Adipose tissue (tissue), 3 donors: Measurements from ENCODE around the gene NDUFA7. TPM values are rescaled to one million over a fixed set of nuclear protein-coding genes. Genes with fewer than 3 reads are reported as not detected.
"Not testable (repeated sequence)": the region's sequence is repeated elsewhere in the genome, so short reads cannot be mapped to it uniquely, and the experiment has no call there.

Experiments
- H3K27ac ChIP-seq: one replicate; pipeline ENCODE4 v1.5.1; 2013; ENCODE audit warnings: low read depth, low read length
- WGBS, 3 donors: extraction: QIAGEN DNeasy Blood & Tissue Kit; methylation state at CpG; one replicate each; pipeline ENCODE4 v1.1.7; 2013; 5-methylcytosine and 5-hydroxymethylcytosine counted together
- polyA plus RNA-seq, 3 donors: library from polyadenylated mRNA; stranded (reverse); fragments of 200-250 nt; gene quantifications; one replicate each; pipeline ENCODE4 v1.2.3, GENCODE V29; 2013
- donor health status: healthy with polysubstance abuse.
- donor health status: Bipolar disorder and iron deficiency.
- donor health status: healthy.

NDUFA7 gene
- 100 to 1,000 TPM in 1 of 3 donors, 10 to 100 TPM in 2; 60.4 to 144 (median 76.1) TPM for polyA plus RNA-seq

- H3K27ac ChIP-seq, result no peak within 1 kb of the TSS
- WGBS, 3 donors, result 0% methylated on average over 67 to 72 of the region's 72 CpGs
Observed at GRCh38 chr19:8321067-8321985, at the start of gene NDUFA7, which contains the start of gene RPS28. NDUFA7 (minus strand) TSS chr19:8321375; CDS start chr19:8321358, 17 bp downstream. RPS28 (plus strand) TSS chr19:8321496; CDS start chr19:8321531, 35 bp downstream.

DNA sequence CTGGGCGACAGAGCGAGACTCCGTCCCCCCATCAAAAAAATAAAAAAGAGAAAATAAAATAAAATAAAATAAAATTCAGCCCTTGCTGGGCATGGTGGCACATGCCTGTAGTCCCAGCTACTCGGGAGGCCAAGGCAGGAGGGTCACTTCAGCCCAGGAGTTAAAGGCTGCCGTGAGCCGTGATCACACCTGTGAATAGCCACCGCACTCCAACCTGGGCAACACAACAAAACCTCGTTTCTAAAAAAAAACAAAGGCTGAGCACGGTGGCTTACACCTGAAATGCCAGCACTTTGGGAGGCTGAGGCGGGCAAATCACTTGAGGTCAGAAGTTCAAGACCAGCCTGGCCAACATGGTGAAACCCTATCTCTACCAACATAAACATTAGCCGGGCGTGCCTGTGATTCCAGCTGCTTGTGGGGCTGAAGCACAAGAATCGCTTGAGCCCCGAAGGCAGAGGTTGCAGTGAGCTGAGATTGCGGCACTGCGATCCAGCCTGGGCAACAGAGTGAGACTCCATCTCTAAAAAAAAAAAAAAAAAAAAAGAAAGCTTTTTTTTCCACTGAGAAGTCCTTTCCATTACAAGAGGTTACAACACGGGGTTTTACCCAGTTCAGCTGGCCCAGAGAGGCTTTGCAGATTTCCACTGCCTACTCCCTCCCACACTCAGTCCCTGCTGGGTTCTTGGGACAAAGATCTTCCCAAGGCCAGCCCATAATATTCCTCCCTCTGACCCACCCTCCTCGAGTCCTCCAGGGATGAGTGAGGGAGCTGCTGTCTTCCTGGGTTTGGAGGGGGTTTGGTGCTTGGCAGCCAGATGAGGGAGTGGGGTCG is 49.2 kb upstream of the NDUFA7 start:
- no peak overlapping the region for H3K27ac ChIP-seq
- 62 to 79% (median 68%) methylated on average over 19 of the region's 19 CpGs for WGBS, 3 donors

GRCh38 chr19:8367327-8368001 is 46.3 kb upstream of the NDUFA7 start:
- 17 to 20% (median 20%) methylated on average over 22 to 23 of the region's 23 CpGs for WGBS, 3 donors
- peak overlapping the region; percentile 63 for H3K27ac ChIP-seq

DNA sequence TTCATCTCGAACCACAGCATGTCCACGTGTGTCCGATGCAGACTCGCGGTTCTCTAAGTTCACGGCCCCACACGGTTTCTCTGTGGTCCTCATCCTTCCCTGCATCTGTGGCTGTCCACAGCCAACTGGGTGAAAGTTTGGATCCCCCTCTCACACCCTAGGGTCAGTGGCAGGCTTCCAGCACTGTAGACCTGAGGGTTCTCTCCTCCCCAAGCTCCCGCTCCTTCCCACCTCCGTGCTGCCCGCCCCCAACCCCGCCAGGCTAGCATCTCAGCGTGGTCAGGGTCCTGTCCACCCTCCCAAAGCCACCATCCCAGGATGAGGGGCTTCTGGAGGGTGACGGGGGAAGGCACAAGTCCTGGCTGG is 45.8 kb upstream of the NDUFA7 start:
- 19 to 36% (median 35%) methylated on average over 13 of the region's 13 CpGs for WGBS, 3 donors
- H3K27ac ChIP-seq, result peak overlapping the region; percentile 63

GRCh38 chr19:8366121-8366581 is 45.0 kb upstream of the NDUFA7 start:
- 80 to 90% (median 83%) methylated on average over 10 to 11 of the region's 11 CpGs for WGBS, 3 donors
- no peak overlapping the region for H3K27ac ChIP-seq

DNA sequence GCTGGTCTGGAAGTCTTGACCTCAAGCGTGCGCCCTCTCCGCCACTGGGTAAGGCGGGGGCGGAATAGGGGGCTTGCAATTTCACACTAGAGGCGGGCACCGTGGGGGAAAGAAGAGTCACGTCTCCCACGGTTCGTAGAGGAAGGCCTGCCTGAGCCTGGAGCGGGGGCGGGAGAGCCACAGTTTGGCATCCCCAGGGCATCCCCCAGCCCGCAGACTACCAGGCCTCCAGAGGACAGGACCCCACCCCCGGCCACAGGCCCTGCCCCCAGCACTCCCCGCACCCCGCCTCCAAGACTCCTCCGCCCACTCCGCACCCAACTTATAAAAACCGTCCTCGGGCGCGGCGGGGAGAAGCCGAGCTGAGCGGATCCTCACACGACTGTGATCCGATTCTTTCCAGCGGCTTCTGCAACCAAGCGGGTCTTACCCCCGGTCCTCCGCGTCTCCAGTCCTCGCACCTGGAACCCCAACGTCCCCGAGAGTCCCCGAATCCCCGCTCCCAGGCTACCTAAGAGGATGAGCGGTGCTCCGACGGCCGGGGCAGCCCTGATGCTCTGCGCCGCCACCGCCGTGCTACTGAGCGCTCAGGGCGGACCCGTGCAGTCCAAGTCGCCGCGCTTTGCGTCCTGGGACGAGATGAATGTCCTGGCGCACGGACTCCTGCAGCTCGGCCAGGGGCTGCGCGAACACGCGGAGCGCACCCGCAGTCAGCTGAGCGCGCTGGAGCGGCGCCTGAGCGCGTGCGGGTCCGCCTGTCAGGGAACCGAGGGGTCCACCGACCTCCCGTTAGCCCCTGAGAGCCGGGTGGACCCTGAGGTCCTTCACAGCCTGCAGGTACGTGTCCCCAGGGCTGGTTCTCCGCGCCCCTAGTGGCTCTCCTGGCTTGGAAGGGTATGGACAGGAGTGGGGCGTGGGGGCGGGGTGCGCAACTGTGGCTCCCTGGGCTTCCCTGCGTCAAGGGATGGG is 42.9 kb upstream of the NDUFA7 start, which contains the start of gene ANGPTL4:
Gene ANGPTL4, plus strand, starts transcription at position 353 of the 969 bp plus-strand sequence. Its CDS starts 167 bp downstream, at position 520.
- peak within 1 kb of the TSS; percentile 90 for H3K27ac ChIP-seq
- 1 to 2% (median 1%) methylated on average over 72 to 81 of the region's 81 CpGs for WGBS, 3 donors

DNA sequence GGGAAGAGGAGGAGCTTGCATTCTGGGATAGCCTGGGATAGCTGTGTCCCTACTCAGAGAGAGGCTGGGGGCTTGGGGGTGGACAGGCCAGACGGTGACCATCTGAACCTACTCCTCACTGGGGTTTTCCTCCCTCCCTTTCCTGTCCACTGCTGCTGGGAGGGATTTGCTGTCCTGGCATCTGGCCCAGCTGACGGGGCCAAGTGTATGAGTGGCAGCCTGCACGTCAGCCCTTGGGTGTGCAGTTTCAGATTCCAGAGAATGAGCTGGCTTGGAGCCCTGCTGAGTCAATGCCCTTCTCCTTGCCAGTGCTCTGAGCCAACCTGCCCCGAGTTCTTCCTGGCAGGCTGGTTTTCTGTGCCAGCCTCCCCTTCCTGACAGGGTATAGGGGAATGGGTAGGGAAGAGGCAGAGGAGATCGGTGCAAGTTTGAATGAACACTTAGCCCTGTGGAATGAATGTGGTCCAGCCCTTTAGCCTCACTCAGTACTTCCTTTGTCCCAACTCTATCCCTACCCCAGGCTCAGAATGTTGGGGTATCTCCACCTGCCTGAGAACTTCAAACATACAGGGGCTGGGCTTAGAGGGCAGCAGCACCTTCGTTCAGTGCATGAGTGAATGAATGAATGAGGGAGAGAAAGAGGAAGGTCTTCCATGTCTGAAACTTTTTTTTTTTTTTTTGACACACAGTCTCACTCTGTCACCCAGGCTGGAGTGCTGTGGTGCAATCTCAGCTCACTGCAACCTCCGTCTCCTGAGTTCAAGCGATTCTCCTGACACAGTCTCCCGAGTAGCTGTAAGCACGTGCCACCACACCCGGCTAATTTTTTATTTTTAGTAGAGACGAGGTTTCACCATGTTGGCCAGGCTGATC is 41.0 kb upstream of the NDUFA7 start:
- peak overlapping the region; percentile 51 for H3K27ac ChIP-seq
- WGBS, 3 donors, result 15 to 27% (median 23%) methylated on average over 12 of the region's 12 CpGs

DNA sequence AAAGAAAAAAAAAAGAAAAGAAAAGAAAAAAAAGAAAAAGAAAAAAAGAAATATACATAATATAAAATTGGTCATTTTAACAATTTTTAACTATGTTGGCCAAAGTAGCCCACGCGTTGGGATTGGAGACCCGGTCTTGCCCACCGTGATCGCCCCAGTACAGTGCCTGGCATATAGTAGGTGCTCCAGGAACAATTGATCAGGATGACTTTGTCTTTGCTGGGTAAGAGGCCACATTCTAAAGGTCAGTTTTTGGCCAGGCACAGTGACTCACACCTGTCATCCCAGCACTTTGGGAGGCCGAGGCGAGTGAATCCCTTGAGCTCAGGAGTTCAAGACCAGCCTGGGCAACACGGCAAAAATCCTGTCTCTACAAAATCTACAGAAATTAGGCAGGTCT is 39.0 kb upstream of the NDUFA7 start:
- H3K27ac ChIP-seq, result no peak overlapping the region
- 85 to 89% (median 88%) methylated on average over 8 of the region's 8 CpGs for WGBS, 3 donors

DNA sequence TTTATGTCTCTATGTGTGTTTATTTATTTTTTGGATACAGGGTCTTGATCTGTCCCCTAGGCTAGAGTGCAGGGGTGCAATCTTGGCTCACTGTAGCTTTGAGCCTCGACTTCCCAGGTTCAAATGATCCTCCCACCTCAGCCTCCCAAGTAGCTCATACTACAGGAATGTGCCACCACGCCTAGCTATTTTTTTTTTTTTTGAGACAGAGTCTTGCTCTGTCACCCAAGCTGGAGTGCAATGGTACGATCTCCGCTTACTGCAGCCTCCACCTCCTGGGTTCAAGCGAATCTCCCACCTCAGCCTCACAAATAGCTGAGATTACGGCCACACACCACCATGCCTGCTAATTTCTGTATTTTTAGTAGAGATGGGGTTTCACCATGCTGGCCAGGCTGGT is 37.8 kb upstream of the NDUFA7 start:
- WGBS, 3 donors, result 89 to 92% (median 91%) methylated on average over 6 of the region's 6 CpGs
- H3K27ac ChIP-seq, result no peak overlapping the region

- no peak overlapping the region for H3K27ac ChIP-seq
- 72 to 78% (median 78%) methylated on average over 4 of the region's 4 CpGs for WGBS, 3 donors
Observed at GRCh38 chr19:8357007-8357521, 35.9 kb upstream of the NDUFA7 start.

GRCh38 chr19:8355631-8356402 is 34.6 kb upstream of the NDUFA7 start:
- H3K27ac ChIP-seq, result no peak overlapping the region
- WGBS, 3 donors, result 63 to 87% (median 66%) methylated on average over 6 of the region's 6 CpGs

DNA sequence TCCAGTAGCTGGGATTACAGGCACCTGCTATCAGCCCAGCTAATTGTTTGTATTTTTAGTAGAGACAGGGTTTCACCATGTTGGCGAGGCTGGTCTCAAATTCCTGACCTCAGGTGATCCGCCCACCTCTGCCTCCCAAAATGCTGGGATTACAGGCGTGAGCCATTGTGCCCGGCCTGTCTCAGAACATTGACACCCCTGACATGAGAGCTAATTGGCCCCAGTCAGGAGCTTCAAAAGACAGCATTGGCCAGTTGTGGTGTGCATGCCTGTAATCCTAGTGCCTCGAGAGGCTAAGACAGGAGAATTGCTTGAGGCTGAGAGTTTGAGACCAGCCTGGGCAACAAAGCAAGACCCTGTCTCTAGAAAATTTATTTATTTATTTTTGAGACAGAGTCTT is 31.7 kb upstream of the NDUFA7 start:
- H3K27ac ChIP-seq, result not testable (repeated sequence)

DNA sequence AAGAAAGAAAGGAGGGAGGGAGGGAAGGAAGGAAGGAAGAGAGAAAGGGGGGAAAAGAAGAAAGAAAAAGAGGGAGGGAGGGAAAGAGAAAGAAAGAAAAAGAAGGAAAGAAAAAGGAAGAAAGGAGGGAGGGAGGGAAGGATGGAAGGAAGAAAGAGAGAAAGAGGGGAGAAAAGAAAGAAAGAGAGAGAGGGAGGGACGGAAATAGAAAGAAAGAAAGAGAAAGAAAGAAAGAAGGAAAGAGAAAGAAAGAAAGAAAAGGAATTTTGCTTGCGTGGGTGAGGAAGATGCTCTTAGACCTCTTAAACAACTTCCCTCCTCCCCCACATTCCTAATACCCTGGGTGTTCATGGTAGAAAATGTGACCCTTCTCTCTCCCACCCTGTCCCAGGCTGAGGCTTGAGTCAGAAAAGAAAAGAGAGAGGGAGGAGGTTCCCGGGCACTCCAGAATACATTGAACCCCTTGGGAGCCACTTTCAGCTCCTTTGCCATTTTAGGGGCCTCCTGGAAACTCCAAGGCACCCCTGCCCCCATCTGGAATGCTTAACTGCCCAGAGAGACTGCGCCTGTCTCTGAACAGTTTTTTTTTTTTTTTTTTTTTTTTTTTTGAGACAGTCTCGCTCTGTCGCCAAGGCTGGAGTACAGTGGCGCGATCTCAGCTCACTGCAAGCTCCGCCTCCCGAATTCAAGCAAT is 31.1 kb upstream of the NDUFA7 start:
- no peak overlapping the region for H3K27ac ChIP-seq
- WGBS, 3 donors, result 31 to 43% (median 43%) methylated on average over 10 of the region's 10 CpGs

More for the DNA sequence above, 31.7 kb upstream of the NDUFA7 start:
- WGBS, 3 donors, result 62 to 71% (median 69%) methylated on average over 5 of the region's 5 CpGs

GRCh38 chr19:8349629-8350372 is 28.6 kb upstream of the NDUFA7 start:
- H3K27ac ChIP-seq, result not testable (repeated sequence)
- 58 to 76% (median 63%) methylated on average over 8 of the region's 8 CpGs for WGBS, 3 donors
